OCI-LY3 (cell line): ENCODE results near the gene KPNA2.
"Not testable (repeated sequence)": the region's sequence is repeated elsewhere in the genome, so short reads cannot be mapped to it uniquely, and the experiment has no call there.

Experiments
- H2AFZ ChIP-seq: fragments of 200-600, 300-600 bp; shearing (Covaris generic); 2 replicates; pipeline ENCODE4 v1.6.0; 2014; ENCODE audit warnings: antibody characterized with exemption, low read depth, low read length
- H3K27ac ChIP-seq: fragments of 200-600, 300-600 bp; sonication (generic); 2 replicates; pipeline ENCODE4 v1.5.1; 2014; ENCODE audit warnings: mild to moderate bottlenecking, low read length, moderate library complexity, mixed read lengths
- H3K27me3 ChIP-seq: fragments of 200-600, 300-600 bp; sonication (generic); 2 replicates; pipeline ENCODE4 v1.6.1; 2014; ENCODE audit warnings: low read depth, low read length, mixed read lengths
- H3K36me3 ChIP-seq: fragments of 200-600, 300-600 bp; sonication (generic); replicated peaks from 2 replicates; pipeline ENCODE3; 2014; ENCODE audit warnings: low read depth, low read length, mixed read lengths
- H3K4me1 ChIP-seq: fragments of 300-600, 200-600 bp; sonication (generic); 2 replicates; pipeline ENCODE4 v1.6.1; 2014; ENCODE audit warnings: low read length, mixed read lengths
- H3K4me2 ChIP-seq: fragments of 200-600, 300-600 bp; sonication (generic); 2 replicates; pipeline ENCODE4 v1.6.1; 2014; ENCODE audit warnings: low read length, mixed read lengths
- H3K4me3 ChIP-seq: fragments of 300-600, 200-600 bp; sonication (generic); 2 replicates; pipeline ENCODE4 v1.5.1; 2014; ENCODE audit warnings: antibody characterized with exemption, mild to moderate bottlenecking, low read length, moderate library complexity
- H3K79me2 ChIP-seq: fragments of 300-600, 200-600 bp; shearing (Covaris generic); 2 replicates; pipeline ENCODE4 v1.6.1; 2014; ENCODE audit warnings: mild to moderate bottlenecking, low read length, mixed read lengths
- H3K9ac ChIP-seq: fragments of 300-600, 200-600 bp; shearing (Covaris generic); 2 replicates; pipeline ENCODE4 v1.6.0; 2014; ENCODE audit warnings: mild to moderate bottlenecking, low read length, moderate library complexity
- H3K9me3 ChIP-seq: fragments of 200-600, 300-600 bp; shearing (Covaris generic); 2 replicates; pipeline ENCODE4 v1.6.1; 2014; ENCODE audit warnings: low read length, mixed read lengths; ENCODE audit not compliant: insufficient read depth
- H4K20me1 ChIP-seq: fragments of 200-600, 300-600 bp; sonication (generic); 2 replicates; pipeline ENCODE4 v1.6.1; 2016; ENCODE audit warnings: low read length, mixed read lengths; ENCODE audit not compliant: insufficient read depth
- CTCF ChIP-seq: fragments of 200-600, 300-600 bp; sonication (generic); IDR thresholded peaks from 2 replicates; pipeline ENCODE4 v1.5.1; 2014; ENCODE audit warnings: antibody characterized with exemption, low read length, low read depth
- EZH2phosphoT487 ChIP-seq: fragments of 200-600 bp; shearing (Covaris generic); IDR thresholded peaks from 2 replicates; pipeline ENCODE4 v1.6.1; 2018; ENCODE audit warnings: antibody characterized with exemption, mixed run types, low read depth

The KPNA2 gene

GRCh38 chr17:68036304-68037147, 991 bp downstream of the KPNA2 start:
- H3K27ac ChIP-seq, result peak overlapping the region; percentile 73
- TF ChIP-seq EZH2phosphoT487, result no peak
- no peak for TF ChIP-seq CTCF
- H3K4me3 ChIP-seq, result peak overlapping the region; percentile 92
- H3K9me3 ChIP-seq, result no peaks in the 10 kb centered on the region
- H3K9ac ChIP-seq, result peak overlapping the region; percentile 90
- peaks cover 38% of the 10 kb centered on the region for H3K36me3 ChIP-seq
- H3K4me1 ChIP-seq, result peaks cover 15% of the 10 kb centered on the region
- peak overlapping the region; percentile 87 for H3K4me2 ChIP-seq
- peaks cover 5% of the 10 kb centered on the region for H4K20me1 ChIP-seq
- H3K27me3 ChIP-seq, result no peaks in the 10 kb centered on the region
- peaks cover 37% of the 10 kb centered on the region for H3K79me2 ChIP-seq
- H2AFZ ChIP-seq, result no peak overlapping the region

DNA sequence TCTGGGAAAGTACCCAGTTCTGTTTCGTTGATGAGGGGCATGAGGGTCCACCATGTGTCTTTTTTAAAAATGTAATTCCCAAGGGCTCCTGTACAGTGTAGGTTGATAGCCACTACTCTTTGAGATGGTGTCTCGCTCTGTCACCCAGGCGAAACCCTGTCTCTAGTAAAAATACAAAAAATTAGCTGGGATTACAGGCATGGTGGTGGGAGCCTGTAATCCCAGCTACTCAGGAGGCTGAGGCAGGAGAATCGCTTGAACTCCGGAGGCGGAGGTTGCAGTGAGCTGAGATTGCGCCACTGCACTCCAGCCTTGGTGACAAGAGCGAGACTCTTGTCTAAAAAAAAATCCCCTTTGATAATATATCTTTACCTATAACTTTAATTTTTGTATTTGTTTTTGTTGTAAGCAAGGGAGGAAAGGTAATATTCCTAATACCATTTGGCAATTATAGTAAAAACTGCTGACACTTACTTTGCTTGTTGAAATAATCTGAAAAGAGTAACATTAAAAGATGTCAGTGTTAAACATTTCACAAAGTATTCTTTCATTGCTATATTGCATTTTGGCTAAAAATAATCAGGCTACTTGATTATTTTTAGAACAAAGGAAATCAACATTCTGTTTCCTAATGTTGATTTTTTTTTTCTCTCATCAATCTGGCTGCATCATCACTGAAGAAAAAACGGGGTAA, 11.8 kb downstream of the KPNA2 start:
- Histone ChIP-seq H2AFZ (no peak overlapping the region), H3K36me3 (peaks cover 26% of the 10 kb centered on the region)

DNA sequence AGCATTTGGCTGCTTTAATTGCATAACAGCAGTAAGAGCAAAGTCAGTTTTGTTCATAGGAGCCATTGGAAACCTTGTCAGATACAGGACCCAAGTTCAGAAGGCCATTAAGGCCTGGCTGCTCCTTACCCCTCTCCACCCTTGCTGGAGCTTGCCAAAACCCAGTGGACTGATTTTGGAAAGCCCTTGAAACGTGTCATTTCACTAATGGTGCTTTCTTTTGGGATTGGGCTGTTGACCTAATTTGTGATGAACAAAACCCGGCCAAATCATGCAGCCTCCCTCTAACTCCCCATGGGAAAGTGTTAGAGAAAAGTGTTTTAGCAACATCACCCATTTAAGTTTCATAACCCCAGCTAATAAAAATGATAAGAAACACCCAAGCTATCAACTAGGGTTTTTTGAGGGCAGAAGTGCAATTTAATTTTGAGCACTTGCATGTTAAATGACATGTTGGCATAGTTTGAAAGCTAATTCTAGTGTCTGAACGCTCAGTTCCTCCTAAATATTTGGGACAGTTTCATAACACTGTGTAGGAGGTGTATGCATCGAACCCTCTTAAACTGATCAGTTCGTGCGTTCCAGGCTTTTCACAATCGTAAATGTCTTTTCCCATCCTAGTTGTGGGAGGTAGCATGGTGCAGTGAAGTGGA, 12.5 kb downstream of the KPNA2 start:
- not testable (repeated sequence) for H3K4me3 ChIP-seq, H3K4me2 ChIP-seq, H3K27ac ChIP-seq, H4K20me1 ChIP-seq, H3K4me1 ChIP-seq, H2AFZ ChIP-seq, H3K27me3 ChIP-seq, H3K9me3 ChIP-seq, H3K9ac ChIP-seq, H3K79me2 ChIP-seq
- H3K36me3 ChIP-seq, result peaks cover 24% of the 10 kb centered on the region

More for the DNA sequence above, 11.8 kb downstream of the KPNA2 start:
- H3K27ac ChIP-seq, result no peak overlapping the region
- 0 out of 2 replicates have a peak, but pooled peaks cover 2% of the 10 kb centered on the region for H3K79me2 ChIP-seq
- no peak overlapping the region for H3K4me3 ChIP-seq
- no peak overlapping the region for H3K9ac ChIP-seq
- no peaks in the 10 kb centered on the region for H3K27me3 ChIP-seq
- H3K4me2 ChIP-seq, result no peak overlapping the region
- H4K20me1 ChIP-seq, result no peaks in the 10 kb centered on the region
- TF ChIP-seq EZH2phosphoT487 (no peak), CTCF (no peak)
- no peaks in the 10 kb centered on the region for H3K9me3 ChIP-seq
- no peaks in the 10 kb centered on the region for H3K4me1 ChIP-seq

GRCh38 chr17:68048996-68049395, 13.5 kb downstream of the KPNA2 start:
- H3K9me3 ChIP-seq, result no peaks in the 10 kb centered on the region
- H3K4me1 ChIP-seq, result no peaks in the 10 kb centered on the region
- no peak overlapping the region for H3K27ac ChIP-seq
- H3K79me2 ChIP-seq, result no peaks in the 10 kb centered on the region
- H3K4me3 ChIP-seq, result no peak overlapping the region
- H3K4me2 ChIP-seq, result no peak overlapping the region
- H4K20me1 ChIP-seq, result no peaks in the 10 kb centered on the region
- no peak overlapping the region for H2AFZ ChIP-seq
- no peaks in the 10 kb centered on the region for H3K27me3 ChIP-seq
- peaks cover 20% of the 10 kb centered on the region for H3K36me3 ChIP-seq
- TF ChIP-seq CTCF (no peak), EZH2phosphoT487 (no peak)
- H3K9ac ChIP-seq, result no peak overlapping the region

DNA sequence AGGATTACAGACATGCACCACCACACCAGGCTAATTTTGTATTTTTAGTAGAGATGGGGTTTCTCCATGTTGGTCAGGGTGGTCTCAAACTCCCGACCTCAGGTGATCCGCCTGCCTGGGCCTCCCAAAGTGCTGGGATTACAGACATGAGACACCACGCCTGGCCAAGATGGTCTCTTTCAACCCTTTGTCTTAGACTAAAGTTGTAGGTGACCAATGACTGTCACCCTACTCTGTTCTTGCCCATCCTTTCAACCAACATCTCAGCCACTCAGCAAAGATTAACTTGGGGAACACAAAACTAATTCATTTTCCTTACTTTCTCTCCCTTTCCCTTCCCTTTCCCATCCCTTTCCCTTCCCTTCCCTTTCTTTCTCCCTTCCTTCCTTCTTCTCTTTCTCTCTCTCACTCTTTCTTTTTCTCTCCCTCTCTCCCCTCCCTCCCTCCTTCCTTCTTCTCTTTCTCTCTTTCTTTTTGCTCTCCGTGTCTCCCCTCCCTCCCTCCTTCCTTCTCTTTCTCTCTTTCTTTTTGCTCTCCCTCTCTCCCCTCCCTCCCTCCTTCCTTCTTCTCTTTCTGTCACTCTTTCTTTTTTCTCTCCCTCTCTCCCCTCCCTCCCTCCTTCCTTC, 14.4 kb downstream of the KPNA2 start:
- not testable (repeated sequence) for H4K20me1 ChIP-seq, H2AFZ ChIP-seq, H3K79me2 ChIP-seq, H3K4me3 ChIP-seq, H3K9ac ChIP-seq, H3K27ac ChIP-seq, H3K4me2 ChIP-seq, H3K27me3 ChIP-seq, H3K9me3 ChIP-seq, H3K4me1 ChIP-seq
- H3K36me3 ChIP-seq, result peaks cover 18% of the 10 kb centered on the region

GRCh38 chr17:68051321-68052312, 16.1 kb downstream of the KPNA2 start:
- H3K4me2 ChIP-seq, H4K20me1 ChIP-seq, H3K9ac ChIP-seq, H3K4me1 ChIP-seq, H3K27me3 ChIP-seq, H2AFZ ChIP-seq, H3K9me3 ChIP-seq, H3K36me3 ChIP-seq, H3K4me3 ChIP-seq, H3K27ac ChIP-seq, H3K79me2 ChIP-seq: not testable (repeated sequence)
